Measurements from ENCODE around the gene POC1A. TPM values are rescaled to one million over a fixed set of nuclear protein-coding genes. Genes with fewer than 3 reads are reported as not detected.

Gene POC1A
- polyA plus RNA-seq, 1 donor from 2014 or later: 1.3 TPM

- H2AFZ ChIP-seq (ENCODE audit: low read depth, low read length): no peak overlapping the region
- H3K36me3 ChIP-seq (ENCODE audit: insufficient read depth, low read length): no peaks in the 10 kb centered on the region
- H3K4me3 ChIP-seq (ENCODE audit: low read length): no peak overlapping the region
- TF ChIP-seq POLR2AphosphoS5 (IDR thresholded peaks at IDR 0.05) (no peak), EP300 (conservative IDR thresholded peaks at IDR 0.05; ENCODE audit: poor library complexity, severe bottlenecking) (no peak), TAF1 (IDR thresholded peaks at IDR 0.05; ENCODE audit: low read depth) (no peak), CTCF (IDR thresholded peaks at IDR 0.05; ENCODE audit: poor library complexity, severe bottlenecking) (no peak), REST (IDR thresholded peaks at IDR 0.05; ENCODE audit: borderline replicate concordance) (no peak), EZH2 (IDR thresholded peaks at IDR 0.05; ENCODE audit: borderline replicate concordance, insufficient read depth, low read length, poor library complexity, severe bottlenecking) (no peak), RAD21 (conservative IDR thresholded peaks at IDR 0.05) (no peak), MXI1 (conservative IDR thresholded peaks at IDR 0.05; ENCODE audit: poor library complexity, severe bottlenecking) (no peak), SMC3 (conservative IDR thresholded peaks at IDR 0.05; ENCODE audit: poor library complexity) (no peak)
- H4K20me1 ChIP-seq (ENCODE audit: insufficient read depth): no peaks in the 10 kb centered on the region
- H3F3A ChIP-seq (ENCODE audit: insufficient read depth, low read length, poor library complexity, severe bottlenecking): no peaks in the 10 kb centered on the region
- H3K27me3 ChIP-seq (ENCODE audit: insufficient read depth, low read depth, low read length): no peaks in the 10 kb centered on the region
- no peak overlapping the region for H3K4me2 ChIP-seq (ENCODE audit: low read length)
- no peaks in the 10 kb centered on the region for H3K9me2 ChIP-seq (ENCODE audit: insufficient read depth, low read length)
- no peaks in the 10 kb centered on the region for H3K79me2 ChIP-seq (replicated peaks; ENCODE audit: insufficient read depth, low read length)
- H3K9me3 ChIP-seq (ENCODE audit: low read length): no peaks in the 10 kb centered on the region
- no peak overlapping the region for H3K9ac ChIP-seq (ENCODE audit: low read length)
- H3K27ac ChIP-seq (ENCODE audit: low read length): no peak overlapping the region
Measured at GRCh38 chr3:52132041-52132440, 22.2 kb downstream of the POC1A start.

DNA sequence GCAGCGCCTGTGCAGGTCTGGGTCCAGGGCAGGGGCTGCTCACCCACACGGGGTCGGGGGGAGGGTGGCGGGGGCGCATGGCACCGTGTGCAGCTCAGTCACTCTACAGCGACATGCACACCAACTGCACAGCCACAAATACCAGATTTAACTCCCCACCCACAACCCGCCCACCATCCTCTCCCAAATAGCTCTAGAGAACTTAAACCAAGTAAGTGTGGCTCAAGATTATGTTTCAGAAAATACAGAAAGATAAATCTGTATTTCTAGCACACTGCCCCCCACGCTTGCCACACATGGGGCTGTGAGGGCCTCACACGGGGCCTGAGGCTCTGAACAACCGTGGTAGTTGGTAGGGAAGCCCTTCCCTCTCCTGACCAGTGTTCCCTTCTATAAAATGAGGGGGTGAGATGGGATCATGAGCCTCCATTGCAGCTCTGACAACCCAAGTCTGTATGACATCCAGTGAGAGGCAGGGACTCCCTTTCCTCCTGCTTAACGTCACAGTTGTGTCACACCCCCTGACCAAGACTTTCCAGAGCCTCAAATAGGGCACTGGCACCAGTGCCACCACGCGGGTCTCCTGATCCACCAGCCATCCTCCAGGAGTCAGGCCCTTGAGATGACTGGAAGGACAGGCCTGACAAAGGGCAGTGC lies 23.1 kb downstream of the POC1A start:
- Histone ChIP-seq H3K27ac (ENCODE audit: low read length) (no peak overlapping the region), H3K9me2 (ENCODE audit: insufficient read depth, low read length) (no peaks in the 10 kb centered on the region), H4K20me1 (ENCODE audit: insufficient read depth) (no peaks in the 10 kb centered on the region), H3K9me3 (ENCODE audit: low read length) (no peaks in the 10 kb centered on the region), H3K36me3 (ENCODE audit: insufficient read depth, low read length) (no peaks in the 10 kb centered on the region), H3K4me2 (ENCODE audit: low read length) (no peak overlapping the region), H3K79me2 (replicated peaks; ENCODE audit: insufficient read depth, low read length) (no peaks in the 10 kb centered on the region), H3K4me3 (ENCODE audit: low read length) (no peak overlapping the region), H3F3A (ENCODE audit: insufficient read depth, low read length, poor library complexity, severe bottlenecking) (no peaks in the 10 kb centered on the region), H2AFZ (ENCODE audit: low read depth, low read length) (no peak overlapping the region), H3K27me3 (ENCODE audit: insufficient read depth, low read depth, low read length) (no peaks in the 10 kb centered on the region), H3K9ac (ENCODE audit: low read length) (no peak overlapping the region)
- TF ChIP-seq EP300 (conservative IDR thresholded peaks at IDR 0.05; ENCODE audit: poor library complexity, severe bottlenecking) (no peak), SMC3 (conservative IDR thresholded peaks at IDR 0.05; ENCODE audit: poor library complexity) (no peak), EZH2 (IDR thresholded peaks at IDR 0.05; ENCODE audit: borderline replicate concordance, insufficient read depth, low read length, poor library complexity, severe bottlenecking) (no peak), MXI1 (conservative IDR thresholded peaks at IDR 0.05; ENCODE audit: poor library complexity, severe bottlenecking) (no peak), POLR2AphosphoS5 (IDR thresholded peaks at IDR 0.05) (no peak), TAF1 (IDR thresholded peaks at IDR 0.05; ENCODE audit: low read depth) (no peak), CTCF (IDR thresholded peaks at IDR 0.05; ENCODE audit: poor library complexity, severe bottlenecking) (no peak), REST (IDR thresholded peaks at IDR 0.05; ENCODE audit: borderline replicate concordance) (no peak), RAD21 (conservative IDR thresholded peaks at IDR 0.05) (no peak)

Data from neural cell (in vitro differentiated cells).